LNCAP (cell line): ENCODE measurements around the gene LONP1.

Experiments used
- TF ChIP-seq, protein P1 (sequence below): fragments of 450-650 bp; IDR thresholded peaks from 2 replicates; pipeline ENCODE4 v1.5.1; 2017; ENCODE audit warnings: mild to moderate bottlenecking

Gene LONP1

DNA sequence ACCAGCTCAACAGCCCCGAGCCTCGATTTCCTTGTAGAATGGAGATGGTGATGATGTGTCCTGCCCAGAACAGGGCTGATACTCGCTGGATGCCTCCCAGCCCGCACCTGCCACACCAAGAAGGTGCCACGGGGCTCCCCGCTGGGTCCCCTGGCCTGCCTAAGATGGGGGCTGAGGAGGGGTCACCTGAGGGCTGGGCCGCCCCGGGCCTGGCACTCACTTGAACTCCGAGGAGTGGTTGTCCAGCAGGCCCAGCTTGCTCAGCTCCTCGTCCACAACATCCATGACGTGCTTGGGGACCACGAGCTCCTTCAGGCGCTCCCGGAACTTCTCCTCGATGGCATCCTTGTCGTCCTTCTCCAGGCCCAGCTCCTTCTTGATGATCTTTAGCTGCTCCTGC is 14.4 kb downstream of the LONP1 start:
- TF ChIP-seq, protein P1, sequence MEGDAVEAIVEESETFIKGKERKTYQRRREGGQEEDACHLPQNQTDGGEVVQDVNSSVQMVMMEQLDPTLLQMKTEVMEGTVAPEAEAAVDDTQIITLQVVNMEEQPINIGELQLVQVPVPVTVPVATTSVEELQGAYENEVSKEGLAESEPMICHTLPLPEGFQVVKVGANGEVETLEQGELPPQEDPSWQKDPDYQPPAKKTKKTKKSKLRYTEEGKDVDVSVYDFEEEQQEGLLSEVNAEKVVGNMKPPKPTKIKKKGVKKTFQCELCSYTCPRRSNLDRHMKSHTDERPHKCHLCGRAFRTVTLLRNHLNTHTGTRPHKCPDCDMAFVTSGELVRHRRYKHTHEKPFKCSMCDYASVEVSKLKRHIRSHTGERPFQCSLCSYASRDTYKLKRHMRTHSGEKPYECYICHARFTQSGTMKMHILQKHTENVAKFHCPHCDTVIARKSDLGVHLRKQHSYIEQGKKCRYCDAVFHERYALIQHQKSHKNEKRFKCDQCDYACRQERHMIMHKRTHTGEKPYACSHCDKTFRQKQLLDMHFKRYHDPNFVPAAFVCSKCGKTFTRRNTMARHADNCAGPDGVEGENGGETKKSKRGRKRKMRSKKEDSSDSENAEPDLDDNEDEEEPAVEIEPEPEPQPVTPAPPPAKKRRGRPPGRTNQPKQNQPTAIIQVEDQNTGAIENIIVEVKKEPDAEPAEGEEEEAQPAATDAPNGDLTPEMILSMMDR, result no peak

- TF ChIP-seq, protein P1, result no peak
Observed at GRCh38 chr19:5703819-5704818, 15.8 kb downstream of the LONP1 start.

- TF ChIP-seq, protein P1, result no peak
Observed at GRCh38 chr19:5700455-5701092, 19.4 kb downstream of the LONP1 start.

DNA sequence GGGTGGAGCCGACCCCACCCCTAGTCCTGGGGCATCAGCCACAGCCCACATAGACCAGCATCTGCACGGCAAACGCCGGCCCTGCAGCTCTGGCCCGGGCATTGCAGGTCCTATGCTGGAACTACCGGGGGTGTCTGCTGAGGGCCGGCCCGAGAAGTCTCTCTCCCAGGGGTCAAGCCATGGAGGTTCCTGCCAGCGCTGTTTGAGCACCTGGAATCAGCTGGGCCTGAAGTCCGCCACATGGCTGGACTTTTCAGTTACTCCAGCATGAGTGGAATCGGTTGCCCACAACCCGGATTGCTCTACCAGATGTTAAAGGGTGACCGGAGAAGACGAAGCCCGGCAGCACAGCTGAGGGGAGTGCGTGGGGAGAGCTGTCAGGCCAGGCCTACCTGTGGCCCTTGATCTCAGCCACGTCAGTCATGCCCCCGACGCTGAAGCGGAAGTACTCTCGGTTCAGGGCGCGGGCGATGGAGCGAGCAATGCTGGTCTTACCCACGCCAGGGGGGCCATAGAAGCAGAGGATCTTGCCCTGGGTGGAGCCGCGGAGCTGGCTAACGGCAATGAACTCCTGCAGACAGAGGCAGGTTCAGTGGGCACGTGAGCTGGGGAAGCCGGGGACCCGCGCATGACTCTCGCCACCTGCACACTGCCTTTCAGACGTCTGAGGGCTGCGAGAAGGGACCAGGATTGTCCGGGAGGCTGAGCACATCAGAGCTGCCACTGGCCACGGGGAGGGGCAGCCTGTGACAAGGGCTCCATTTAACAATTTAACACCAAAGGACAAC is 21.1 kb downstream of the LONP1 start:
- TF ChIP-seq, protein P1, result no peak

GRCh38 chr19:5697890-5698634 is 21.9 kb downstream of the LONP1 start:
- TF ChIP-seq, protein P1, result no peak

DNA sequence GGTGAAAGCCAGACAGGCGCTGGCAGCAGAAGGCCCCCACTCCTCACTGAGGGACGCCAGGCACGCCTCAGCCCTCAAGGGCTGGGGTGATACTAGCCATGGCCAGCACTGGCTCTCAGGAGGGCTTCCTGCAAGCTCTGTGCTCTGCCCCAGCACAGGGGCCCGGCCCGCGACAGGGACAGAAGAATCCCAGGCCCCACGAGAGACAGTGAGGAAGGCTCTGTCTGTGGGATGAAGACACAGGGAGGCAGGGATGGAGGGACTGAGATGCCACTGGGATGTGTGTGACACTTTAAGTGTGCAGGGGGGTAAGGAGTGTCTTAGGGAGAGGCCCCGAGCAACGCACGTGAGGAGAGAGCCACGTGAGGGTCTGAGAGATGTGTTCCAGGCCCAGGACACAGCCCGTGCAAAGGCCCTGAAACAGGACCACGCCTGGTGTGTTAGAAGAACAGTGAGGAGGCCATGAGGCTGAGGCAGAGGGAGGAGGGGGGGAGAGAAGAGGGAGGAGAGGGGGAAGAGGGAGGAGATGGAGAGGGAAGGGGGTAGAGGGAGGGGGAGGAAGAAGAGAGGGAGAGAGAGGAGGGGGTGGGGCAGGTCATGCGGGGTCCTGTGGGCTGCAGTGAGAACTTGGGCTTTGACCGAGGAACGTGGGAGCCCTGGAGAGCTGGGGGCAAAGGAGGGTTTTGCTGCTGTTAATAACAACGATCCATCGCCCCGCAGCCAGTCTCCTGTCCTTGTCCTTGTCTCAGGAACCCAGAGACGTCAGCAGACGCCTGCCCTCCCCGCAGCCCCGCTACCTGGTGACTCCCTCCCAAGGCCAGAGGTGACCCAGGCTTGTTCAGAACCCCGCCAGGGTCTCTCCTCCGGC is 22.7 kb downstream of the LONP1 start:
- TF ChIP-seq, protein P1, result no peak
